Naive B cell (primary cell): ENCODE measurements around the gene IL20RA. TPM values are rescaled to one million over a fixed set of nuclear protein-coding genes. Genes with fewer than 3 reads are reported as not detected.
A peak's percentile ranks its signal among the peaks of the same experiment; 100 is the strongest.

Experiments used
- ATAC-seq, 2 donors: fragments of 150-1000 bp; cut with Tn5 transposase; 2 replicates each; pipeline ENCODE4 v1.10.0; 2021; ENCODE audit warnings: low read depth in 2 of 2, mild to moderate bottlenecking in 2 of 2, moderate library complexity in 2 of 2
- DNase-seq: peaks from one replicate; pipeline ENCODE4 v3.0.0; 2022
- H3K27ac Mint-ChIP-seq, 6 donors: one replicate each; pipeline ENCODE4 v1.8.0; 2020 to 2022; ENCODE audit warnings: mild to moderate bottlenecking in 6 of 6, mixed read lengths in 6 of 6, moderate library complexity in 5 of 6, inconsistent platforms in 2 of 6
- H3K27me3 Mint-ChIP-seq, 3 donors: one replicate each; pipeline ENCODE4 v1.8.0; 2021 to 2022; ENCODE audit warnings: mixed read lengths in 3 of 3, mild to moderate bottlenecking in 1 of 3
- H3K36me3 Mint-ChIP-seq, 2 donors: one replicate each; pipeline ENCODE4 v1.8.0; 2020 to 2022; ENCODE audit warnings: mixed read lengths in 2 of 2, inconsistent platforms in 1 of 2, mild to moderate bottlenecking in 1 of 2
- H3K4me1 Mint-ChIP-seq, 3 donors: one replicate each; pipeline ENCODE4 v1.8.0; 2020 to 2022; ENCODE audit warnings: mixed read lengths in 3 of 3, inconsistent platforms in 1 of 3, mild to moderate bottlenecking in 1 of 3, moderate library complexity in 1 of 3
- H3K4me3 Mint-ChIP-seq, 8 donors: one replicate each; pipeline ENCODE4 v1.8.0; 2020 to 2022; ENCODE audit warnings: mild to moderate bottlenecking in 8 of 8, mixed read lengths in 8 of 8, moderate library complexity in 8 of 8, inconsistent platforms in 2 of 8
- H3K9me3 Mint-ChIP-seq, 7 donors: one replicate each; pipeline ENCODE4 v1.8.0; 2020 to 2022; ENCODE audit warnings: mixed read lengths in 7 of 7, mild to moderate bottlenecking in 5 of 7, inconsistent platforms in 2 of 7, moderate library complexity in 1 of 7
- polyA plus RNA-seq, 6 donors: library from polyadenylated mRNA; unstranded; fragments of 300-500 nt; fragmentation: Illumina TruSeq; gene quantifications; one replicate each; pipeline ENCODE4 v1.2.3, GENCODE V29; 2021; ENCODE audit warnings: low read depth in 6 of 6

Gene IL20RA
- polyA plus RNA-seq, 6 donors from 2014 or later, result not detected

GRCh38 chr6:137070303-137070702, 25.5 kb upstream of the IL20RA start:
- ATAC-seq (no peak), DNase-seq (no peak)
- Mint-ChIP-seq H3K36me3 (no peaks in the 10 kb centered on the region), H3K27me3 (peaks cover 29 to 55% (median 29%) of the 10 kb centered on the region in 3 donors), H3K4me1 (no peaks in the 10 kb centered on the region), H3K27ac (no peak overlapping the region), H3K9me3 (peaks cover 0 to 10% (median 4%) of the 10 kb centered on the region in 7 donors), H3K4me3 (no peak overlapping the region)

DNA sequence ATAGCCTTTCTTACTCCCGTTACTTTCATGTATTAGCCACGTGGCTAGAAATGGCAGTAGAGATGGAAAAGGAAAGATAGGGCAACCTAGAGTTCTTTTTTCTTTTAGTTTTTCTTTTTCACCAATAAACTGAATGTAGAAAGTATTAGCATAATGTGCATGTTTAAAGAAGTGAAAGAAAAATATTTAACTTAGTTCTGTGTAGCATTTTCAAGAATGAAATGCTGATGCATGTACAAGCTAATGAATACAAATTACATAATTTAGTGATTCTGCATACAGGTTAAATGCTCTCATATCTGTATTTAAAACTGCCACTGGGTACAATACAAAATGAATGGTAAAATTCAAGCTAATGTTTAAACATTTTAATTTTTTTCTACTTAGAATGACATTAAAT, 22.6 kb upstream of the IL20RA start:
- no peak overlapping the region for H3K4me3 Mint-ChIP-seq

DNA sequence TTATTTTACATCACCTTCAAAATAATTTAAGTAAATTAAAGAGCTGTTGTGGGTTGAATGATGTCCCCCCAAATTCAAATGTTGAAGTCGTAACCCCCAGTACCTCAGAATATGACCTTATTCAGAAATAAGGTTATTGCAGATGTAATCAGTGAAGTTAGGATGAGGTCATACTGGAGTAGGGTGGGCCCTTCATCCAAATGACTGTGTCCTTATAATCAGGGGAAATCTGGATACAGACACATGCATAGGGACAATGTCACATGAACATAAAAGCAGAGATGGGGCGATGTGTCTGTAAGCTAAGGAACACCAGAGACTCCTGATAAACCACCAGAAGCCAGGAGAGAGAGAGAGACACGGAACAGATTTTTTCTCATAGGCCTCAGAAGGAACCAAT, 13.3 kb upstream of the IL20RA start:
- ATAC-seq (no peak), DNase-seq (no peak)
- no peak overlapping the region for H3K4me3 Mint-ChIP-seq
- no peak overlapping the region for H3K27ac Mint-ChIP-seq
- H3K9me3 Mint-ChIP-seq, result no peaks in the 10 kb centered on the region
- no peaks in the 10 kb centered on the region for H3K36me3 Mint-ChIP-seq
- H3K4me1 Mint-ChIP-seq, result no peaks in the 10 kb centered on the region
- H3K27me3 Mint-ChIP-seq, result peaks cover 6 to 26% (median 13%) of the 10 kb centered on the region in 3 donors

More for the DNA sequence above, 22.6 kb upstream of the IL20RA start:
- no peak for ATAC-seq
- no peak overlapping the region for H3K27ac Mint-ChIP-seq
- peaks cover 0 to 10% (median 2%) of the 10 kb centered on the region in 7 donors for H3K9me3 Mint-ChIP-seq
- no peak for DNase-seq
- peaks cover 29 to 40% (median 29%) of the 10 kb centered on the region in 3 donors for H3K27me3 Mint-ChIP-seq
- H3K4me1 Mint-ChIP-seq, result no peaks in the 10 kb centered on the region
- no peaks in the 10 kb centered on the region for H3K36me3 Mint-ChIP-seq

DNA sequence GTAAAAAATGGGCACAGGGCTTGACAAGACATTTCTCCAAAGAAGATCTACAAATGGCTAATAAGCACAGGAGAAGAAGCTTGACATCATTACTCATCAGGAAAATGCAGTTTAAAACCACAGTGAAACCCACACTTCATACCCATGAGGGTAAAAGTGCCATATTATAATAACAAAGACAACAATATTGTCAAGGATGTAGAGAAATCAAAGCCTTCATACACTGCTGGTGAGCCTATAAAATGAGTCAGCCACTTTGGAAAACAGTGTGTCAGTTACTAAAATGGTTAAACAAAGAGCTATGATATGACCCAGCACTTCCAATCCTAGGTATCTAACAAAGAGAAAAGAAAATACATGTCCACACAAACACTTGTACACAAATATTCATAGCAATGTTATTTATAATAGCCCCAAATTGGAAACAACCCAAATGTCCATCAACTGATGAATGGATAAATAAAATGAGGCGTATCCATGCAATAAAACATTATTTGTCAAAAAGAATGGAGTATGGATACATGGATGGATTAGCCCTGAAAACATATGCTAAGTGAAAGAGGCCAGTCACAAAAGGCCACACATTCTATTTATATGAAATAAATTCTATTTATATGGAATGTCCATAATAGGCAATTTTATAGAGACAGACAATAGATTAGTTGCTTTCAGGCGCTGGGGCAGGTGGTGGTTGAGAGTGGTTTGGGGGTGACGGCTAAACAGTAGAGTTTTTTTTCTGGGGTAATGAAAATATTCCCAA, 11.5 kb upstream of the IL20RA start:
- ATAC-seq, result no peak
- no peak overlapping the region for H3K4me3 Mint-ChIP-seq
- H3K9me3 Mint-ChIP-seq, result peaks cover 0 to under 1% (median 0%) of the 10 kb centered on the region in 7 donors
- H3K27ac Mint-ChIP-seq, result no peak overlapping the region
- peaks cover 15 to 43% (median 30%) of the 10 kb centered on the region in 3 donors for H3K27me3 Mint-ChIP-seq
- H3K4me1 Mint-ChIP-seq, result no peaks in the 10 kb centered on the region
- no peaks in the 10 kb centered on the region for H3K36me3 Mint-ChIP-seq
- DNase-seq, result no peak

DNA sequence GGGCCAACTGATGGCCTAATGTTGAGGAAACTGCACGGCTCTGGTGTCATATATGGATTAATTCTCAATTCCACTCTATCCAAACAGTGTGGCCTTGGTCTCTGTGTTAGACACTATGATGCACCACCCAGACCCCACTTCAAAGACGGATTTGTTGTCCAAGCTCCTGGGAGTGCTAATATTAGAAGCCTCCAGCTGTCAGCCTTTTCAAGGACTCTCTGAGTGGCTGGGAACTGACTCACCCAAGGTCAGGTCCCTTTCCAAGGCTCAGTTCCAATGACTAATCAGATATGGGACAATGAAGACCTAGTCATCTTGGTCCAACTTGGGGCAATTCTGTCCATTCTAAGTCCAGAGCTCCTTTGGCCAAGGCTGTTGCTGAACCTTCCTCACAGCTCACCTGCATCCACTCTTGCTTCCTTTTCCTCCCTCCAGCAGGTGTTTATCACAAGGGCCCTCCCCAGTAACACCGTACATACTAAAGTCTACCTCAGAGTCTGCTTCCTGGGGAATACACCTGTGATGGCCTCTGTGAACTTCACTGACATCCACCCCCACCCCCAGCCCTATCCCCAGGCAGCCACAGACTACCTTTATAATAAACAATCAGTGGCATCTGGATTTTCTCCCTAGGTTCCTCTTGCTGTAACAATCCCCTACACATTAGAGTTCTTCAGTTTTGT, 7.2 kb upstream of the IL20RA start:
- ATAC-seq, result no peak
- peaks cover 0 to 3% (median 0%) of the 10 kb centered on the region in 7 donors for H3K9me3 Mint-ChIP-seq
- H3K27me3 Mint-ChIP-seq, result peaks cover 50 to 77% (median 68%) of the 10 kb centered on the region in 3 donors

DNA sequence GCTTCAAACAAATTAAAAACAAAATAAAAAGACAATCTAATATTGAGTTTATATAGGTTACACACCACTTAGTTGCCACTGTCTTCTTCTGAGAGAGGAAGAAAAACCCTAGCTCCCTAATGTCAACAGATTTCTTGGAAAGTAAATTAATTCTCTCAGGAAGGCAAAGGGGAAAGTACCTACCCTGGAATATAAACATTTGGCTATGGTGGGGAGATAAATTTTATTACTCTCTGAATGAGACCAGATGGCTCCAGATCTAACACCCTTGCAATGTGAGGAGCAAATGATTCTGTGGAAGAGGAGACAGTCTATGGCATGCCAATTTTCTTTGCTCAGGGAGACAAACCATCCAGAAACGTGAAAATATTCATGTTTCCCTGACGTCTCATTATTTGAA, 4.3 kb upstream of the IL20RA start:
- Mint-ChIP-seq H3K4me1 (peaks cover 0 to 5% (median 3%) of the 10 kb centered on the region in 3 donors), H3K27ac (no peak overlapping the region), H3K27me3 (peaks cover 52 to 79% (median 79%) of the 10 kb centered on the region in 3 donors), H3K4me3 (no peak overlapping the region), H3K9me3 (peaks cover 0 to 3% (median 0%) of the 10 kb centered on the region in 7 donors), H3K36me3 (no peaks in the 10 kb centered on the region)
- no peak for DNase-seq
- no peak for ATAC-seq

More for the DNA sequence above, 7.2 kb upstream of the IL20RA start:
- DNase-seq, result no peak
- peak overlapping the region in 1 of 6 donors; percentile 85 for H3K27ac Mint-ChIP-seq
- no peak overlapping the region for H3K4me3 Mint-ChIP-seq
- H3K4me1 Mint-ChIP-seq, result no peaks in the 10 kb centered on the region
- H3K36me3 Mint-ChIP-seq, result no peaks in the 10 kb centered on the region

DNA sequence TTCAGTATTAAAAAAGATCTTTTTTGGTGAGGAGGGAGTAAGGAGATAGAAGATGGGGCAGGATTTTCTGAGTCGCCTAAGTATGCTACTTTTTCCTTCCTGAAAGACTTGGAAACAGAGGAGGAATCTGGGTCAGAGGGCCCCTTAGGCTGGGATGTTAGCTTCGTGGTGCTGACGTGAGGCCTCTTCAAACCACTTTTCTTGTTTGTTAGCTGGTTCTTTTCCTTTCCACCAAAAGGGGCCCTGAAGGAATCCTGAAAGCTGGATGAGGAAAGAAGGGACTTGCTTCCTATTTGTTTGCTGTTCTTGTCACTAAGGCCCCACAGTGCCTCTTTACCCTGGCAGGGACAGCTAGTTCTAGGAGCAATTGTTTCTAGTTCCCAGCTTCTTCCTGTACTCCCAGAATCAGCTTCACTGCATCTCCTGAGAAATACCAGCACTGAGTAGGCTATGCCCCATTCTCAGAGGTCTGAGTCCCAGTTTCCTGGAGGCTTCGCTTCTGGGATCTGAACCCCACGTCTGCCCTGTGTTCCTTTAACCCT, 2.2 kb upstream of the IL20RA start:
- Mint-ChIP-seq H3K27me3 (peaks cover 63 to 87% (median 83%) of the 10 kb centered on the region in 3 donors), H3K4me3 (no peak overlapping the region), H3K27ac (no peak overlapping the region), H3K36me3 (no peaks in the 10 kb centered on the region), H3K4me1 (peaks cover 3 to 5% (median 5%) of the 10 kb centered on the region in 3 donors), H3K9me3 (peaks cover 0 to 3% (median 0%) of the 10 kb centered on the region in 7 donors)
- DNase-seq (no peak), ATAC-seq (no peak)

DNA sequence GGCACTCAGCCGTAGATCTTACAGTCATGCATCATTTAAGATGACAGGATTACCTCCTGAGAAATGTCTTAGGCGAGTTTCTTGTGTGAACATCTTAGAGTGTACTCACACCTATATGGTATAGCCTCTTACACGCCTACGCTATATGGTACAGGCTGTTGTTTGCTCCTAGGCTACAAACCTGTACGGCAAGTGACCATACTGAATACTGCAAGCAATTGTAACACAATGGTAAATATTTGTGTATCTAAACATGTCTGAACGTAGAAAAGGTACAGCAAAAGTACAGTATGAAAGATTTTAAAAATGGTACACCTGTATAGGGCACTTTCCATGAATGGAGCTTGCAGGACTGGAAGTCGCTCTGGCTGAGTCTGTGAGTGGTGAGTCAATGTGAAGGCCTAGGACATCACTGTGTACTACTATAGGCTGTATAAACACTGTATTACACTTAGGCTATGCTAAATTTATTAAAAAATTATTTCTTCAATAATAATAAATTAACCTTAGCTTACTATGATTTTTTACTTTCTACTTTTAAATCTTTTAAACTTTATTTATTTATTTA, 541 bp upstream of the IL20RA start:
- Mint-ChIP-seq H3K9me3 (no peaks in the 10 kb centered on the region), H3K4me1 (peaks cover 3 to 5% (median 5%) of the 10 kb centered on the region in 3 donors), H3K27me3 (peaks cover 64 to 87% (median 82%) of the 10 kb centered on the region in 3 donors), H3K27ac (no peak overlapping the region), H3K36me3 (no peaks in the 10 kb centered on the region), H3K4me3 (peak overlapping the region; percentile 65 to 90 (median 82))
- no peak for ATAC-seq
- DNase-seq, result no peak

- Mint-ChIP-seq H3K36me3 (no peaks in the 10 kb centered on the region), H3K27me3 (peaks cover 69 to 90% (median 84%) of the 10 kb centered on the region in 3 donors), H3K9me3 (no peaks in the 10 kb centered on the region), H3K4me3 (peak overlapping the region; percentile 78 to 88 (median 86)), H3K4me1 (peaks cover 3 to 5% (median 5%) of the 10 kb centered on the region in 3 donors), H3K27ac (no peak overlapping the region)
- DNase-seq, result peak; percentile 1
- peak; percentile 31 to 36 for ATAC-seq
Measured at GRCh38 chr6:137043710-137044365, 927 bp downstream of the IL20RA start.

DNA sequence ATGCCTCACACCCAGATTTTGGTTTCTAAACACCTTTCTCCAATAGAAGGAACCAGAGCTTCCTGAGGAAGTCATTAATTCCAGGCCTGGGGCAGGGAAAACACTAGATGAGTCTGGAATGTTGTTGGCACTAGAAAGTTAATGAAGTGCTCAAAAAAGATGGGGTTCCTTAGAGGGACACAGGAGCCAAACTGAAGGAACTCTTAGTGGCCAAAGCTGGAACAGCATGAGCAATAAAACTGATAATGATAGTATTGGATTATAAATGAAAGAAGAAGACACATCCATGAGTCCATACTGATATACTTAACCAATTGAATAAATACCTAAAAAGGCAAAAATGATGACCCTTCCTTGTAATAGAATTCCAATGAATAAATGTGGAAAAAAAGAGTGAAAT, 4.4 kb downstream of the IL20RA start:
- ATAC-seq, result no peak
- no peaks in the 10 kb centered on the region for H3K36me3 Mint-ChIP-seq
- H3K27ac Mint-ChIP-seq, result no peak overlapping the region
- H3K4me3 Mint-ChIP-seq, result no peak overlapping the region
- no peak for DNase-seq
- H3K4me1 Mint-ChIP-seq, result peaks cover 3 to 5% (median 5%) of the 10 kb centered on the region in 3 donors
- peaks cover 67 to 82% (median 78%) of the 10 kb centered on the region in 3 donors for H3K27me3 Mint-ChIP-seq
- H3K9me3 Mint-ChIP-seq, result peaks cover 0 to 1% (median 0%) of the 10 kb centered on the region in 7 donors

DNA sequence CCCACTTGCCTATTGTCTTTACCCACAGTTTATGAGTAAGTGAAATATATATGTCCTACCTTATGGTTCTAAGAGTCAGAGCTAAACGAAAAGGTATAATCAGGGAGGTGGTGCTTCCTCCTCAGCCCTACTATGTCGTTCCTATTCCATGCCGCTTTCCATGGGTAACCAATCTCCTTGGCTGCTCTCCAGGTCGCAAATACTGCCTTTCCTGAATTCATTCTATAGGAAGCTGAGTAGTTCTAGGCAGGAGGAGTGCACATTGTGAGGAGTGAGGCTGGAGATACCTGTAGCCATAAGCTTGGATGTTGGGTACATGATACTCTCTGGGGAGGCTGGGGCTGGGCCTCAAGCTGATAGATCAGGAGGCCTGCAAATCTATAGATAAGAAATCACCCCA, 5.8 kb downstream of the IL20RA start:
- Mint-ChIP-seq H3K27ac (no peak overlapping the region), H3K4me1 (peaks cover 0 to 5% (median under 1%) of the 10 kb centered on the region in 3 donors), H3K9me3 (peaks cover 0 to 1% (median 0%) of the 10 kb centered on the region in 7 donors), H3K36me3 (no peaks in the 10 kb centered on the region), H3K27me3 (peaks cover 62 to 77% (median 73%) of the 10 kb centered on the region in 3 donors), H3K4me3 (peak overlapping the region in 1 of 8 donors; percentile 27)
- DNase-seq (no peak), ATAC-seq (no peak)

DNA sequence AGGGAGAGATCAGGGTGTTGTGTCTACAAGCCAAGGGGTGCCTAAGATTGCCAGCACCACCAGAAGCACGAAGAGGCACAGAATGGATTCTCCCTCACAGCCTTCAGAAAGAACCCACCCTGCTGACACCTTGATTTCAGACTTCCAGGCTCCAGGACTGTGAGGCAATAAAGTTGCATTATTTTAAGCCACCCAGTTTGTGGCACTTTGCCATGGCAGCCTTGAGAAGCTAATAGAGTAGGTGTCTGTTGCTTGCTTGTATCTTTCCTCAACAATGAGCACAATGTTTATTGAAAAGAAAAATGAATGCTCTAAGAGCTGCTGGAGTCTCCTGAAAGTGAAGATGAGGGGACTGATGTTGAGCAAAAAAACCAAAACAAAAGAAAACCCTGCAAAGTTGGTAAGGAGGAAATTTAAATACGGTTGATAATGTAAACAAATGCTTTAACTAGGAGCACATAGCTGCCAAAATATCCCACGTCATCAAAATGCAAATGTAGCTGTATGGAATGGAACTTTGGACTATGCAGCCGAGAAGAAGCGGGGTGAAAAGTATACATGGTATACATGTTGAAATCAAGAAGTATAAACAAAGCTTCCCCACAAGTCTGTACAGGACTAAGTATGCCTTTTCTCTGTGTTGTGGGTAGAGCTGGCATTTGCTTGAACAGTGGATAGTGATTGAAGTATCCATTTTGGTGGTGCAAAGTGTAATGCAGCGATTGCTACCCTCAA, 8.0 kb downstream of the IL20RA start:
- Mint-ChIP-seq H3K4me3 (no peak overlapping the region), H3K36me3 (no peaks in the 10 kb centered on the region), H3K9me3 (peaks cover 0 to 6% (median 1%) of the 10 kb centered on the region in 7 donors), H3K27ac (no peak overlapping the region), H3K4me1 (peaks cover 0 to 3% (median 0%) of the 10 kb centered on the region in 3 donors), H3K27me3 (peaks cover 56 to 72% (median 67%) of the 10 kb centered on the region in 3 donors)
- DNase-seq (no peak), ATAC-seq (no peak)
